HL-60 (cell line): ENCODE measurements around the gene TAF9.
"Not testable (repeated sequence)": the region's sequence is repeated elsewhere in the genome, so short reads cannot be mapped to it uniquely, and the experiment has no call there.

ENCODE experiments used
- DNase-seq, 2 experiments: peaks; one replicate each; pipeline ENCODE4 v3.0.0-alpha.2; 2010 to 2020; ENCODE audit warnings: low read depth in 1 of 2, low spot score in 1 of 2
- H3K27ac ChIP-seq: fragments of 250-450 bp; sonication (Bioruptor Pico); replicated peaks from 2 replicates; pipeline ENCODE4 v1.5.1; 2020; ENCODE audit warnings: mild to moderate bottlenecking, moderate library complexity
- H3K27me3 ChIP-seq: fragments of 250-450 bp; sonication (Bioruptor Pico); 2 replicates; pipeline ENCODE4 v1.5.1; 2021; ENCODE audit warnings: mild to moderate bottlenecking, moderate library complexity; ENCODE audit not compliant: insufficient read depth, poor library complexity, severe bottlenecking
- H3K4me3 ChIP-seq: replicated peaks from 2 replicates; pipeline ENCODE4 v1.5.1; 2011; ENCODE audit warnings: mild to moderate bottlenecking, control low read depth, low read length; ENCODE audit not compliant: insufficient read depth
- CTCF ChIP-seq: IDR thresholded peaks from one replicate; pipeline ENCODE4 v1.5.1; 2011; ENCODE audit warnings: low read length, control low read depth, inconsistent platforms; ENCODE audit not compliant: insufficient read depth
- GABPA ChIP-seq: IDR thresholded peaks from 2 replicates; pipeline ENCODE4 v1.6.1; 2012; ENCODE audit warnings: low read depth
- POLR2AphosphoS5 ChIP-seq: IDR thresholded peaks from 2 replicates; pipeline ENCODE4 v1.6.1; 2012; ENCODE audit warnings: low read depth
- REST ChIP-seq: IDR thresholded peaks from 2 replicates; pipeline ENCODE4 v1.6.1; 2012; ENCODE audit warnings: low read depth; ENCODE audit not compliant: insufficient replicate concordance
- SPI1 ChIP-seq: IDR thresholded peaks from 2 replicates; pipeline ENCODE4 v1.6.1; 2012; ENCODE audit warnings: low read depth, mild to moderate bottlenecking, borderline replicate concordance

The TAF9 gene

GRCh38 chr5:69335341-69335935, 33.9 kb downstream of the TAF9 start:
- Histone ChIP-seq H3K27ac (peak overlapping the region; percentile 51), H3K4me3 (no peak overlapping the region), H3K27me3 (no peaks in the 10 kb centered on the region)
- peak in 1 of 2 experiments; percentile 35 for DNase-seq
- TF ChIP-seq REST: no peak
- TF ChIP-seq CTCF: no peak
- TF ChIP-seq SPI1: no peak
- TF ChIP-seq POLR2AphosphoS5: no peak
- TF ChIP-seq GABPA: no peak

- H3K27ac ChIP-seq: peak overlapping the region; percentile 51
- peak in 1 of 2 experiments; percentile 70 for DNase-seq
- H3K4me3 ChIP-seq: no peak overlapping the region
- TF ChIP-seq REST (no peak), GABPA (no peak), CTCF (peak; percentile 50)
- no peaks in the 10 kb centered on the region for H3K27me3 ChIP-seq
Observed at GRCh38 chr5:69334793-69335268, 34.5 kb downstream of the TAF9 start.

- H3K27ac ChIP-seq, H3K4me3 ChIP-seq, H3K27me3 ChIP-seq, DNase-seq: not testable (repeated sequence)
Observed at GRCh38 chr5:69333668-69334315, 35.5 kb downstream of the TAF9 start.

GRCh38 chr5:69331528-69332445, 37.5 kb downstream of the TAF9 start:
- peak overlapping the region; percentile 71 for H3K27ac ChIP-seq
- peak in 1 of 2 experiments; percentile 28 for DNase-seq
- TF ChIP-seq CTCF (no peak), GABPA (no peak), SPI1 (peak; percentile 55; the same call in 1 of the 2 replicates)
- H3K27me3 ChIP-seq: no peaks in the 10 kb centered on the region
- peak overlapping the region; percentile 67 for H3K4me3 ChIP-seq
